GM19351 (cell line): ENCODE measurements around the gene RNF186.
"Not testable (repeated sequence)": the region's sequence is repeated elsewhere in the genome, so short reads cannot be mapped to it uniquely, and the experiment has no call there.

Experiments
- ATAC-seq: cut with Tn5 transposase; IDR thresholded peaks from one replicate; pipeline ENCODE4 v1.9.1; 2021; ENCODE audit warnings: mild to moderate bottlenecking, moderate library complexity; ENCODE audit not compliant: unreplicated experiment

RNF186 gene, protein sequence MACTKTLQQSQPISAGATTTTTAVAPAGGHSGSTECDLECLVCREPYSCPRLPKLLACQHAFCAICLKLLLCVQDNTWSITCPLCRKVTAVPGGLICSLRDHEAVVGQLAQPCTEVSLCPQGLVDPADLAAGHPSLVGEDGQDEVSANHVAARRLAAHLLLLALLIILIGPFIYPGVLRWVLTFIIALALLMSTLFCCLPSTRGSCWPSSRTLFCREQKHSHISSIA

DNA sequence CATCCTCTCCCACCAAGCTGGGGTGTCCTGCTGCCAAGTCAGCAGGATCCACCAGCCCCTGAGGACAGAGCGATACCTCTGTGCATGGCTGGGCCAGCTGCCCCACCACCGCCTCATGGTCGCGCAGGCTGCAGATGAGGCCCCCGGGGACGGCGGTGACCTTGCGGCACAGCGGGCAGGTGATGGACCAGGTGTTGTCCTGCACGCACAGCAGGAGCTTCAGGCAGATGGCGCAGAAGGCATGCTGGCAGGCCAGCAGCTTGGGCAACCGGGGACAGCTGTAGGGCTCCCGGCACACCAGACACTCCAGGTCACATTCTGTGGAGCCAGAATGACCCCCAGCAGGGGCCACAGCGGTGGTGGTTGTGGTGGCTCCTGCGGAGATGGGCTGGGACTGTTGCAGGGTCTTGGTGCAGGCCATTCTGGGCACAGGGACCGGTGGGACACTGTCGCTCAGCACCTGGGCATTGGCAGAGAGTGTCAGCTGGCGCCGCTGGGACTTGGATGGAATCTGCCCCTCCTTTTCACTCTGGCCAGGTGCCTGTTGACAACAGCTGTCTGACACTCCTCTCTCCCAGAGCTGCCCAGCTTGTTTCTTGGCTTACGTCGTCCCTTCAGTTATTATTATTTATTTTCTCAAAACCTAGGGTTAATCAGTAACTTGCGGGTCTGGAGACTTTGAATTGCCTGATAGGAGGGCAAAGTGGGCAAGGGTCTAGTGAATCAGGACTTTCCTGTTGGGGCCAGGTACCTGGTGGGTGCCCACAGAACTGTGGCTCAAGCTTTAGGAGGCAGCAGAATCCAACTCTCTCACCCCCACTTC is at the start of gene RNF186:
Gene RNF186, minus strand, starts transcription at position 603 of the 823 bp plus-strand sequence. Its CDS starts 182 bp downstream, at position 421.
- no peak for ATAC-seq

DNA sequence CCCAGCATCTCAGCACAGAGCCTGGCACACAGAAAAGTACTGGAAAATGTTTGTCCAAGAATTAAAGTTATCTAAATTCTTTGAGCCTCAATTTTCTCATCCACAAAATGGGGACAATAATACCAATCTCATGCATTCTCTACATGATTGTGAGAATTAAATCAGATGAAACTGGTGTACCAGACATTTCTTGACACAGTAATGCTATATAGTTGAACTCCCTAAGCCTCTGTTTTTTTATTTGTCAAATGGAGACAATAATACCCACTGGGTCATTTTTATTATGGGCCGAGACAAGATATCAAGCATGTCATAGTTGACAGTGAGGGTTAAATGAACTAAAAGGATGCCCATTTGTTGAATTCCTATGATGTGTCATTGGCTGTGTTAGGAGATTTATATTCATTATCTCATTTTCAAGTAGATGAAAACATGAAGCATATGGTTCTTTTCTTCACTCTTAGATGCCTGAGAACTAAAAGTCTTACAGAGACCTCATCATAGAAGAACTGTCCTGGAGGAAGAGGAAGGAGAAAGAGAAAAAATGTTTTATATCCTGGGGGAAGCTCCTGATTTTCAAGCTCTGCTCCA is 49.6 kb upstream of the RNF186 start:
- ATAC-seq, result no peak

DNA sequence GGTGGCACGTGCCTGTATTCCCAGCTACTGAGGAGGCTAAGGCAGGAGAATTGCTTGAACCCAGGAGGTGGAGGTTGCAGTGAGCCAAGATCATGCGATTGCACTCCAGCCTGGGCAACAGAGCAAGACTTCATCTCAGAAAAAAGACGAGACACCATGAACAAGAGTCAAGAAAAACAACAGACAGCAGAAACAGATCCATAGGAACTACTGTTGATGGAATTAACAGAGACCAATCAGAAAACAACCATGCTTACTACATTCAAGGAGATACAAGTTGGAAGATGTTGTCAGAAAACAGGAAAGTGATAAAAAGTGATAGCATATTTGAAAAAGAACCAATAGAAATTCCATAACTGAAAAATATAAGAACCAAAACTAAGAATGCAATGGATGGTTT is 47.9 kb upstream of the RNF186 start:
- no peak for ATAC-seq

DNA sequence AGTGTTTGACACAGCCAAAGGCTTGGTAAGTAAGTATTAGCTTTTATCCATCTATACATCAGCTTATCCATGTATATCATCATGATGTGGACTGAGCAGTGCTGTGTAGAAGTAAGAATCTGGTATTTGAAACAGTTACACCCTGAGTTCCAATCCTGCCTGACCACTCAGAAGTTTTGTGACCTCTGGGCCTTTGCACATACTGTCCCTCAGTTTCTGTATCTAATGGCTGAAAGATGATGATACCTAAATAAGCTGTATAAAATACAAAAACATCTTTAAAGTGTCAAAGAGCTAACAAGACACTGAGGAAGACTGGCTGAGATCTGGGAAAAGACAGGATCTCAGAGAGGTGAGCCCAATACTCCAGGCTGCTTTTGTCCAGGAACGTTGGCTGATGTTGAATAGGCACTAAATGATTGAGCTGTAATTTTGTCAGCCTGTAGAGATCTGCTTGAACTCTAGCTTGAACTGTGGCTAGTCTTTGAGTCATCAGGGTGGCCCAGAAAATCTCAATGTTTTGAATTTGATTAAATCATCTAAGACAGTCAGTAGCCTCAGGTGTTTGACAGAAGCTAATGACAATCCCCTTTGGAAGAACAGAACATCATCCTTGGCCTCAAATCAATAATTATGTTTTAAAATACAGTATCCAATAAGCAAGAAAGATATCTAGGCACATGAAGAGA is 46.9 kb upstream of the RNF186 start:
- ATAC-seq, result no peak

DNA sequence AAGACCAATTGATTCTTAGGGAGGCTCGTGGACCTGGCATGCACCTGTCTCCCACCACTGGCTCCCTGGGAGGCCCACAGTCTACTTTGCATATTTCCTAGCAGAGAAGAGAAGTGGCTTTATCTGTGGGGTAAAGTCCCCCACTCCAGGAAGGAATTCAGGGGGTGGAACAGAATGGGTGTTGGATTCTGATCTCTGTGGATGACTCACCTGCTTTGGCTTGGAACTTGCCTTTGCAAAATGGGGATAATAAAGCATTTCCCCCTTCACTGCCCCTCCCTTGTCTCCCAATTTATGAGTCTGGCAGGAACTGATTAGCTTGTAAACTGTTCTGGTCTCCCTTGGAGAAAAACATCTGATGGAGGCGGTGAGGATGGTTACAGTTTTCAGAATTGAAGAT is 46.0 kb upstream of the RNF186 start:
- no peak for ATAC-seq

DNA sequence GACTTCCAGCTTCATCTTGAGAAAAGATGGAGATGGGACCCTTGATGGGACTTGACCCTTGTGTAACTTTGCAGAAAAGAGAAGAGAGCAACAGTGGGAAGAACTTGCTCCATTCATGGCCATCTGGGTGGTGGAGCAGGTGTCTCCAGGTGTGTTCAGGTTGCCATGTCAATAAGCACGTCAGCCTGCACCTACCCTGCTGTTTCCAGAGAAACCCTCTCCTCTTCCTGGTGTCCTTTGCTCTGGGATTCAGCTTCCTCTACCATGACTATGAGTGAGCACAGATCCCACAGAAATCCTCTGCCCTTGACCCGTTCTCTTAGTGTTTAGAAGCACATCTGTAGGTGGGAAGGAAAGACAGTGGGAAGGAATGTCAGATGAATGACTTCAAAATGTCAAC is 45.3 kb upstream of the RNF186 start:
- no peak for ATAC-seq

DNA sequence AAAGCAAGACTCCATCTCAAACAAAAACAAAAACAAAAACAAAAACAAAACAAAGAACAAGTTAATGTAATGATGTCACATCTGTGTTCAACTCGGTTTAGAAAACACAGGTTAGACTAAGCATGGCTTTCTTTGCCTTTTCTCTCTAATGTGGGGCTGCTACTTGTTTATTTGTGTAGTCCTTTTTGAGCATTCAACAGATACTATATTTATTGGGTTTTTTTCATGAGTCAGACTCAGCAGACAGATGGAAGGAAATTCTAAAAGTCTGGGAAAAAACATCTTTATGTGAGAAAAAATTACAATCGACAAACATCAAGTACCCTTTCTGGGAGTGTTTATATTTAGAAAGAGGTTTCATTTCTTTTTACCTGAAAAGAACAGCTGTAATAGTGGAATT is 44.8 kb upstream of the RNF186 start:
- no peak for ATAC-seq

DNA sequence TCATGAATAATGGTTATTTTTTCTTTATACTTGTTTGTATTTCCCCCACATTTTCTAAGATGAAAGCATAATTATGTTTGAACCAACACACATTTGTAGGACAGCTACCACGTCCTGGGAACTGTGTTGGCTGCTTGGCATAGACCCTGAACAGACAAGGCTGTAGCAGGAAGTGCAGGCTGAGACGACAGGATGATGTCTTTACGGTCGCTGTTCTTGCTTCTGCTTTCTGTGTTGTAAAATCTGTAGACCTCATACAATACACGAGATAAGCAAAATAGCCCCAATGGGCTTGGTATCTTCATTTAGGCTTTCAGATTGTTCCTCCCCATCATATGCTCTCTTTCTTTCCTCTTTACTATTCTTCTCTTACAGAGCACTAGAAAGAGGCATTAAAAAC is 43.8 kb upstream of the RNF186 start:
- ATAC-seq, result no peak

DNA sequence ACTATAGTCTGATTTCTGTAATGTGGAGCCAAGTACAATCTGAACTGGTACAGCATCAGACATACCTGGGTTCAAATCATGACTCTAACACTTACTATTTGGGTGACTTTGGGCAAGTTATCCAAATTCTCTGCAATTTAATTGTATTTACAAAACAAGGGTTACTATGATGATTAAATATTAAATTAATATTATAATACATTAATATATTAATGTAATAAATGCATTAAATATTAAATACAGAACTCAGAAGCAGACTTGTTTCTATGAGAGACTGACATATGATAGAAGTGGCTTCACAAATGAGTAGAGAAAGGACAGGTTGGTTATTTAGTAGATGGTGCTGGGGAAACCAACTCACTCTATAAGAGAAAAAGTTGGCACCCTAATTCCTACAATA is 39.8 kb upstream of the RNF186 start:
- no peak for ATAC-seq

DNA sequence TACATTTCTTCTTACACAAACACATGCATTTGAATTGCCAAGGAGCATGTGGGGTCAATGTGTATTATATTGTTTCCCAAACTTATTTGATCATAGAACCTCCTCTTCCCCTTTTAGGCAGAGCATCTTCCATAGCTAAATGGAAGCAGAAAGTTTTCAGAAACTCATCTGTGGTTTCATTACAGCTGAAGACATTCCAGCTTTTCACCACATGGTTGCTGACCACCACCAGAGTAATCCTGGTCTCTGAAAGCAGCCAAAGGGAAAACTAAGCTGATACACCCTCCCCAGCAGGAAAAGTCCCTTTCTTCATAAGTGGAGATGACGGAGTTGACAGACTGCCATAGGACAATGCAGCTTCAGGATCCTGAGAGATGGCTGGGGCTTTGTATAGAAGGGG is 37.0 kb upstream of the RNF186 start:
- no peak for ATAC-seq

DNA sequence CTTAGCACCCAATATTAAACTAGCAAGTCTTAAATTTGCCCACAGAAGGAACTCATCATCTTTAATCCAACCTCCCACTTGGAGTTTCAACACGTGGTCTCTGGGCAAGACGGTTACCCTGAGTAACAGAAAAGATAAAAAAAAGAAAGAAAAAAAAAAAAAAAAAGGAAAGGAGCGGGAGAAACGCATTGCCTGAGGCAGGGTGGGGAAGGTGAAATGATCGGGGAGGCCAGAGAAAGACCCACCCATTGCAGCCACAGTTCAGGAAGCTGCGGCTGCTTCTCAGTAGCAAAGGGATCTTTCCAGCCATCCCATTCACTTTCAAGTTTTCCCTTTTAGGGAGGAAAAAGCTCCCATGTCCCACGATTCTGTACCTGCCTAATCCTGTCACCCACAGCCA is 35.1 kb upstream of the RNF186 start:
- ATAC-seq, result no peak

DNA sequence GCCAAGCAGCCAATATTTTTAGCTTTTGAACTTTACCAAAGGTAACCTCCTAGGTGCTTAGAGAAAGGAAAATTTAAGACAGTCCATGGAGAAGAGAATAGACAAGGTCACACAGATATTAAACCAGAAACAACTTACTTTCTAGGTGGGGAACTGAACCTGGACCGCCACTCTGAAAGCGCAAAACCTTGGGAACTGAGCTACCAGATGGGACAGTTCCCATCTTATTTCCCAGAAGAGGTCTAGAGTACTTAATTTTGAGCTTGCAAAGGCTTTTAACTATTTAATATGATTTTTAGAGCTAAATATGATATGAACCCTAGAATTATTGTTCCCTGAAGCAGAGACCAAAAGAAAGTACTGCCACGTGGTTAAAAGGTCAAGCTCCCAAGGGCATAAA is 34.2 kb upstream of the RNF186 start:
- not testable (repeated sequence) for ATAC-seq

DNA sequence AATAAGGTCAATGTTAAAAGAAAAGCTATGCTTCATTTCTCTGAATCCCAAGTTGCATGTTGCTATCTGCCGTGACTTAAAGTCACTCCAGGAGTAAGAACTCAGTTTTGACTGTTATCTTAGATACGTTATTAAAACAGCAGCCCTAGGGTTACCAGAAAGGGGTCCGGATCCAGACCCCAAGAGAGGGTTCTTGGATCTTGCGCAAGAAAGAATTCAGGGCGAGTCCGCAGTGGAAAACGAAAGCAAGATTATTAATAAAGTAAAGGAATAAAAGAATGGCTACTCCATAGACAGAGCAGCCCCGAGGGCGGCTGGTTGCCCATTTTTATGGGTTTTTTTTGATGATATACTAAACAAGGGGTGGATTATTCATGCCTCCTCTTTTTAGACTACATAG is 32.3 kb upstream of the RNF186 start:
- ATAC-seq, result not testable (repeated sequence)

DNA sequence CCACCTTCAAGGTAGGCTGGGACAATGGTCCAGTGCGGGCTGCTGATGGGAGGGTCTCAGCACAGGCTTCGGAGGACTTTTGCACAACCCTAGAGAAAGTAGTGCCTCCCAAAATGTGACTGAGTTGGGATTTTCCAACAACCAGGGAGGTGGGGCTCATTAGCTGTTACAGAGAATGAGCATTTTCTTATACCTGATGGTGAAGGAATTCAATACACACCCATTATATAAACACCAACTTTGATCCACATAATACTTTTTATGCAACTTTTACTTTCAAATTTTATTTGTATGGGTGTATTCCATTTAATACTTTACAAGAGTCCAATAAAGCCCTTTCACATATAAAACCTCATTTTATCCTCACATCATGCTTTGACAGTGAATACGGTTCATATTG is 31.3 kb upstream of the RNF186 start:
- ATAC-seq, result no peak

DNA sequence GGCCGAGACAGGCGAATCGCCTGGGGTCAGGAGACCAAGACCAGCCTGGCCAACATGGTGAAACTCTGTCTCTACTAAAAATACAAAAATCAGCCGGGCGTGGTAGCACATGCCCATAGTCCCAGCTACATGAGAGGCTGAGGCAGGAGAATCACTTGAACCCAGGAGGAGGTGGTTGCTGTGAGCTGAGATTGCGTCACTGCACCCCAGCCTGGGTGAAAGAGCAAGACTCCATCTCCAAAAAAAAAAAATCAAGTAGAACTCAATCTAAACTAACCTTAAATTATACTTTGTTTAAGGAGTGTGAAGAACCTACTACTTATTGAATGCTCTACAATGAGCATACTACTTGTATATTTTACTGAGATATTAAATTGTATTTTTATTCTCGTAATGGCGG is 30.5 kb upstream of the RNF186 start:
- no peak for ATAC-seq

DNA sequence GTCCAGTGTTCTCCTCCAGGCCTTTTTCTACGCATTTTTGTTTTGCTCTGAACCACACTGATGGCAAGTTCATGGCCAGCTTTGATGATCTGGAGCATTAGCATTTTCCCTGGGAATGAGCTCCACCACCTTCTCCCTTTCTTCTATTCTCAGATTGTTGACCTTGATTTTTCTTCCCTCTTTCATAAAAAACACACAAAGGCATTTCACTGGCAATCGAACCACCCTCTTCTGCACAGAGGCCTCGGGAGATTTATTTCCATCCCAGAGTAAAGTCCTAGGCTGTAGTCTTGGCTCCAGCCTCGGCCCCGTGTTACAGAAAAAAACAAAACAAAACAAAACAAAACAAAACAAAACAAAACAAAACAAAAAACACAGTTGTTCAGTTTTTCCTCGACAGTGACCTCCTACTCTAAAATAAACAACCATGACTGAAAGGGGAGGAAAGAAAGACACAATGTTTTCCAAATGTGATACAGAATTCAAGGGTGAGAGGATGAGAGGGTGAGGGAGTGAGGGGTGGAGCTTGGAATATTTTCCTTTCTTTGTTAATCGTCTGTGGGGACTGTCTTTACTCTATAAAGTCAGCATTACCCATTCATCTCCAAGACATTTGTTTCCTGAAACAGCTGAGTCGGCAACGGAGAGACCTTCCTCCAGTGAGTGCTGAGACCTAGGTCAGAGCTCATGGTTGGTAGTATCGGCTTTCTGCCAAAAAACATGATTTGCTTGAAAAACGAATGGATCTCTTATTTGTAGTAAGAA is 29.8 kb upstream of the RNF186 start:
- no peak for ATAC-seq

DNA sequence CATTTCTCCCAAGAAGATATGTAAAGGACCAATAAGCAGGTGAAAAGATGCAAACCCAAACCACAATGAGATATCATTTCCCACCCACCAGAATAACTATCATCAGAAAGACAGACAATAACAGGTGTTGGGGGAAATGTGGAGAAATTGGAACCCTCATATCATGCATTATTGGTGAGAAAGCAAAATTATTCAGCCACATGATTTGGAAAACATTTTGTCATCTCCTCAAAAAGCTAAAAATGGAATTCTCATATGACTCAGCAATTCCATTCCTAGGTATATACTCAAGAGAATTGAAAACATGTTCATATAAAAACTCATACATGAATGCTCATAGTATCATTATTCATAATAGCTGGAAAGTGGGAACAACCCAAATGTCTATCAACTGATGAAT is 25.1 kb upstream of the RNF186 start:
- ATAC-seq, result no peak

DNA sequence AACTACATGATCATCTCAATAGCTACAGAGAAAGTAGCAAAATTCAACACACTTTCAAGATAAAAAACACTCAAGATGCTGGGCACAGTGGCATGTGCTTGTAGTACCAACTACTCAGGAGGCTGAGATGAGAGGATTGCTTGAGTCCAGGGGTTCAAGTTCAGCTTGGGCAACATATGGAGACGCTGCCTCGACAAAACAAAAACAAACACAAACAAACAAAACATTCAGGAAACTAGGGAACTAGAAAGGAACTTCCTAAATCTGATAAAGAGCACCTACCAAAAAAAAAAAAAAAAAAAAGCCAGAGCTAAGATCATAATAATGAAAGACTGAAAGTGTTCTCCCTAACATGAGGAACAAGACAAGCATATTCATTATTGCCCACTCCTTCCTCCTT is 22.8 kb upstream of the RNF186 start:
- ATAC-seq, result no peak

DNA sequence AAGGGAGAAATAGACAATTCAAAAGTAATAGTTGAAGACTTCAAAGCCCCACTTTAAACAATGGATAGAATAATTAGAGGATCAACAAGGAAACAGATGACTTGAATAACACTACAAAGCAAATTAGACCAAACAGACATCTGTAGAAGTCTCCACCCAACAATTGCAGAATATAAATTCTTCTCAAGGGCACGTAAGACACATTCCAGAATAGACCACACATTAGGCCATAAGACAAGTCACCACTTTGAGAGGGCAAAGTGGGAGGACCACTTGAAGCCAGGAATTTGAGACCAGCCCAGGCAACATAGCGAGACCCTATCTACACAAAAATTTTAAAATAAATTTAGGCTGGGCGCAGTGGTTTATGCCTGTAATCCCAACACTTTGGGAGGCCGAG is 20.5 kb upstream of the RNF186 start:
- no peak for ATAC-seq

DNA sequence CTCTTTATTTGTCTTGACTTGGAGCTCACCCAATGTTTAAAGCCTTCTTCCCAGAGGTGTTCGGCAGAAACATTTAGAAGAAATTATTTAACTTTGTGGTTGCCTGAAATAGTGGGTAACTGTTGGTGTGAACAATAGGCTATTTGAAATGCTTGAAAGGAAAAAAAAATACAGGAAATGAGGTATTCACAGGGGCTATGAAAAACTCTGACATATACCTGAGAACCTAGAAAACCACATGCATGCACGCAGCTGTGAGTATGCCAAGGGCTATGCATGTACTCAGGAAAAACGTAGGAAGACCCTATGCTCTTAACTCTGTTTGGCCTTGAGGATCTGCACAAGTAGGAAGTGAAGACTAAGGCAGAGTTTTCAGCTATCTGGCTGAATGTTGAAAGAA is 16.4 kb upstream of the RNF186 start:
- ATAC-seq, result no peak

DNA sequence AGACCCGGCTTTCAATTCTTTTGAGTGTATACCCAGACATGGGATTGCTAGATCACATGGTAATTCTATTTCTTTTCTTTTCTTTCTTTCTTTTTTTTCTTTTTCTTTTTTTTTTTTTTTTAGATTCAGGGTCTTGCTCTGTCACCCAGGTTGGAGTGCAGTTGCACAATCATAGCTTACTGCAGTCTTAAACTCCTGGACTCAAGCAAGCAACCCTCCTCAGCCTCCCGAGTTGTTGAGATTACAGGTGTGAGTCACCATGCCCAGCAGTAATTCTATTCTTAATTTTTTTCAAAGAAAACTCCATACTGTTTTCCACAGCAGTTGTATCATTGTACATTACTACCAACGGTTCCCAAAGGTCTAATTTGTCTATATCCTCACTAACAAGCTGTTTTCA is 13.5 kb upstream of the RNF186 start:
- ATAC-seq, result no peak
